GM12872 (cell line): ENCODE measurements around the gene ACSM2B.

Experiments
- TF ChIP-seq, protein P1 (sequence below): IDR thresholded peaks from 3 replicates; pipeline ENCODE4 v1.5.1; 2011; ENCODE audit warnings: low read depth, mild to moderate bottlenecking, low read length, moderate library complexity; ENCODE audit not compliant: insufficient read depth

The ACSM2B gene

DNA sequence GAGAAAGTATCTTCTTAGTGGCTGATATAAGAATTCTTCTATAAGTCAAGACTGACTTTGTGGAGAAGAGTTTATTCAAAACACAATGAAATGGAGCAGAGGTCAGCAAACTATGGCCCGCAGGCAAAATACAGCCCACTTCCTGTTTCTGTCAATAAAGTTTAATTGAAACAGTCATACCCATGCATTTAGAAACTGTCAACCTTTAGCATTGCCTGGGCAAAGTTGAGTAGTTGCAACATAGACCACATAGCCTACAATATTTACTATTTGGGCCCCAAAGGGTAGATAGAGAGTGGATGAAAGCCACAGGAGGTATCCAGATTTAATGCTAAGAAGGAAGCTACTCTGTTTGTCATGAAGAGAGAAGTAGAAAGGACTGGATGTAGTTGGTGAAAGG, 38.0 kb downstream of the ACSM2B start:
- TF ChIP-seq, protein P1, sequence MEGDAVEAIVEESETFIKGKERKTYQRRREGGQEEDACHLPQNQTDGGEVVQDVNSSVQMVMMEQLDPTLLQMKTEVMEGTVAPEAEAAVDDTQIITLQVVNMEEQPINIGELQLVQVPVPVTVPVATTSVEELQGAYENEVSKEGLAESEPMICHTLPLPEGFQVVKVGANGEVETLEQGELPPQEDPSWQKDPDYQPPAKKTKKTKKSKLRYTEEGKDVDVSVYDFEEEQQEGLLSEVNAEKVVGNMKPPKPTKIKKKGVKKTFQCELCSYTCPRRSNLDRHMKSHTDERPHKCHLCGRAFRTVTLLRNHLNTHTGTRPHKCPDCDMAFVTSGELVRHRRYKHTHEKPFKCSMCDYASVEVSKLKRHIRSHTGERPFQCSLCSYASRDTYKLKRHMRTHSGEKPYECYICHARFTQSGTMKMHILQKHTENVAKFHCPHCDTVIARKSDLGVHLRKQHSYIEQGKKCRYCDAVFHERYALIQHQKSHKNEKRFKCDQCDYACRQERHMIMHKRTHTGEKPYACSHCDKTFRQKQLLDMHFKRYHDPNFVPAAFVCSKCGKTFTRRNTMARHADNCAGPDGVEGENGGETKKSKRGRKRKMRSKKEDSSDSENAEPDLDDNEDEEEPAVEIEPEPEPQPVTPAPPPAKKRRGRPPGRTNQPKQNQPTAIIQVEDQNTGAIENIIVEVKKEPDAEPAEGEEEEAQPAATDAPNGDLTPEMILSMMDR: no peak

DNA sequence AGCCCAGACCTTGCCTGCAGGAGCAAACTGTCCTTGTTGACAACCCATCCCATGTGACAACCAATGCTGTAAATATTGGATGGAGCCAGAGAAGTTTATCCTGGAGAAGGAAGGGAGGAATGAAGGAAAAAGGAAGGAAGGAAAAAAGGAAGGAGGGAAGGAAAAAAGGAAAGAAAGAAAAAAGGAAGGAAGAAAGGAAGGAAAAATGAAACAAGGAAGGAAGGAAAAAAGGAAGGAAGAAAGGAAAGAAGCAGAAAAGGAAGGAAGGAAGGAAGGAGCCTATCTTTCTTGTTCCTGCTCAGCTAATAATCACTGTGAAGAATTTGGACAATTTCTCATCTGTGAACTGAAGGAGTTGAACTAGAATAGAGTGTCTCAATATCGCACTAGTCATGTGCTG, 56.1 kb downstream of the ACSM2B start:
- TF ChIP-seq, protein P1: no peak

DNA sequence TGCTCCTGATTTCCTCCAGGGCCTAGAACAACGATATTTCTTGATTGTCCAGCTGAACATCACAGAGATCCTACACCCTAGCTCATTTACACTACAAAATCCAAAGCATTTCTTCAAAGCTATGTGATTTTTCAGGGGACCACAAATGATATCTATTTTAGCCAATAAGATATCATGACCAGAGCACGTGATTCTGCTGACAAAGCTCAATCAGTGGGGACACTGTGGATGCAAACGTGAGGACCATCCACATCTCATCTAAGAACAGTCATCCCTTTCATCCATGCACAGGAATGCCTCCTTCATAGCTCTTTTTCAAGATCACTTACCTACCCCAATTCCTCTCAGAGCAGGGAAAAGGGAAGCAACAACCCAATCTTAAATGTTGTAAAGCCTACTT, 56.9 kb downstream of the ACSM2B start:
- TF ChIP-seq, protein P1: no peak

DNA sequence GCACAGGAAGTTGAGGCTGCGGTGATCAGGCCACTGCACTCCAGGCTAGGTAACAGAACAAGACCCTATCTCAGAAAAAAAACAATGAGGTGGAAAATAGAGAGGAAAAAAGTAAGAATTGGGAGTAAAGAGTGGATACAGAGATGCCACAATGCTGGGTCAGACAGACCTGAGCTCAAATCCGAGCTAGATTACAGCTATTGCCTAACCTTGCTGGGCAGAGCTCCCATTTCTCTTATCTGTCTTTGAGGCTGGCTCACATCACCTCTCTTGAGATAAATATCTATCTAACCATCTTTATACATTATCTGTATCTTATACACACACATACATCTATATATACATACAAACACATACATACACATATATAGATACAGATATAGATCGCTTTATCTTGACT, 59.0 kb downstream of the ACSM2B start:
- TF ChIP-seq, protein P1: no peak

DNA sequence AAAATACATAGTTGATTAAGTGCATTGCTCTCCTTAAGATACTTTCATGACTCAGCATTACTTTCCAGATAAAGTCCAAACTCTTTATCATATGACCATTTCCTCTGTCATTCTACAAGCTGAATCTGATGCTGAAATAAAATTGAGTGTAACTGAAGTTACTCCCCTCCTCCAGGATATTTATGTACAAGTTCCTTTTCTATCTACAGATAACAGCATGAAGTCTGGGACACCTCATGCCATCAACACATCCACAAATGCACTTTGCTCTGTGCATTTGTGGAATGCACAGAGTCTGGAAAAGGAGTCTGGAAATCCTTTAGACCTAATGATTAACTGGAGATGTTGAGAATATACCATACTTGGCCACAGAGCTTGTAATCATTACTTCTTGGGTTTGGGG, 60.5 kb downstream of the ACSM2B start:
- TF ChIP-seq, protein P1: no peak

DNA sequence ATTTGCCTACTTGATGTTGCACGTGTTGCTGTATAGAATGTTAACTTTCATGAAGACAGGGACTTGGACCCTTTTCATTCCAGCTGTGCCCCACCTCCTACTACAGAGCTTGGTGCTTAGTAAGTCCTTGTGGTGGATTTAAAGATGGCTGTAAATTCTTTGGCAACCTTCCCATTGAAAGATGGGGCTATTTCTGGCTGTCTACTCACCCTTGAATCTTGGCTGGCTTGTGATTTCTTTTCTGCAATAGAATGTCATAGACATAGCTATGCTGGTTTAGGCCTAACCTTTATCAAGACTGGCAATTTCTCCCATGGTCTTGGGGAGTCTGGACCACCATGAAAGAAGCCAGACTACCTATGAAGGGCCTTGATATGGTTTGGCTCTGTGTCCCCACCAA, 65.8 kb downstream of the ACSM2B start:
- TF ChIP-seq, protein P1: no peak

DNA sequence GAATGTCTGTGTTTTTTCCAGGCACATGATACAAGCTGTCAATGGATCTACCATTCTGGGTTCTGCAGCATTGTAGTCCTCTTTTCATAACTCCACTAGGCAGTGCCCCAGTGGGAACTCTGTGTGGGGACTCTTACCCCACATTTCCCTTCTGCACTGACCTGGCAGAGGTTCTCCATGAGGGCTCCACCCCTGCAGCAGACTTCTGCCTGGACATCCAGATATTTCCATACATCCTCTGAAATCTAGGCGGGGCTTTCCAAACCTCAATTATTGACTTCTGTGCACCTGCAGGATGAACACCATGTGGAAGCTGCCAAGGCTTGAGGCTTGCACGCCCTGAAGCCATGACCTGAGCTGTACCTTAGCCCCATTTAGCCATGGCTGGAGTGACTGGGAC, 68.9 kb downstream of the ACSM2B start:
- TF ChIP-seq, protein P1: no peak

DNA sequence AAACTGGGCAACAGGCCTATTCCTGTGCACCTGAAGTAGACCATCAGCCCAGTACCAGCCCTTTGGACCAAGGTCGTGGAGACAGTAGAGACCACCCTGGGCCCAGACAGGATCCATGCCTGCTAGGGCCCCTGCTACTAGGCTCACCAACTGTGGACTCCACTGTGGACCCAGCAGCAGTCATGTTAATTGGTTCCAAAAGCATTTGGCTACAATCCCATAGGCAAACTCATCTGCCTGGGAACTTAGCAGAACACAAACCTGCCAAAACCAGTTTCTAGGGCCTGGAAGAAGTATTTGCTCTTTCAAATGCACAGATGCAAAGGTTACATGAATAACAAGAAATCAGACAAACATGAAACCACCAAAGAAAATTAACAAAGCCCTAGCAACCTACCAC, 71.7 kb downstream of the ACSM2B start:
- TF ChIP-seq, protein P1: no peak
